GM18870 (cell line): ENCODE data around the gene CLMN.

ENCODE experiments used
- ATAC-seq: cut with Tn5 transposase; IDR thresholded peaks from one replicate; pipeline ENCODE4 v1.9.1; 2021; ENCODE audit warnings: moderate library complexity; ENCODE audit not compliant: unreplicated experiment

CLMN gene

DNA sequence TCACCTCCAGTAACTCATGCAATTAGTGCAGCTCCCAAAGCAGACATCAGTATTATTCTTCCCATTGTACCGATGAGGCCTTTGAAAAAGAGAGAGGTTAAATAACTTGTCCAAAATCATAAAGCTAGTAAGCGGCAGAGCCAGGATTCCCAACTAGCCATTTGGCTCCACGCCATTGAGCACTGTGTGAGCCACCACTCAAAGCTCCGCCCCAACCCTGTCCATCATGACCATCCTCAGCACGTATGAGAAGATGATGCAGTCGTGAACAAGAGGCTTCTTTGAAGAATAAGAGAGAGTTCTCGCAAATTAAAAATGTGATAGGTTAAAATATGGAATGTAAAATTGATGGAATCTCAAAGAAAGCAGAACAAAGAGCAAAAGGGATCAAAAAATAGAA is 14.6 kb downstream of the CLMN start:
- ATAC-seq = no peak

DNA sequence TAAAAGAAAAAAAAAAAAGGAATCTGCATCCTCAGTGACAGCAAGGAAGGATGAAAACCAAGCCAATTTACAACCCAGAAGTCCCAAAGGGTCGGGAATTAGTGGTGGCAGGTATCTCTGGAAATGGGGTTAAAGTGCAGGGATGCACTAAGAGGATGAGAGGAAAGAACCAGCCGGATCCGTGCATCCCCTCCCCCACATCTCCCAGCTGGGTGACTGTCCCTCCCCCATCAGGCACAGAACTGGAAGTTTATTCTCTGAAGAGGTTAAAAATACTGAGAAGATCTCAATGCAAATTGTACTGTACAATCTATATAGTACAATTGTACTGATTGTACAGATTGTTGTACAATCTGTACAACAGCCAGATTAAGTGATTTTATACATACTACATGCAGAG is 15.4 kb downstream of the CLMN start:
- ATAC-seq = no peak

DNA sequence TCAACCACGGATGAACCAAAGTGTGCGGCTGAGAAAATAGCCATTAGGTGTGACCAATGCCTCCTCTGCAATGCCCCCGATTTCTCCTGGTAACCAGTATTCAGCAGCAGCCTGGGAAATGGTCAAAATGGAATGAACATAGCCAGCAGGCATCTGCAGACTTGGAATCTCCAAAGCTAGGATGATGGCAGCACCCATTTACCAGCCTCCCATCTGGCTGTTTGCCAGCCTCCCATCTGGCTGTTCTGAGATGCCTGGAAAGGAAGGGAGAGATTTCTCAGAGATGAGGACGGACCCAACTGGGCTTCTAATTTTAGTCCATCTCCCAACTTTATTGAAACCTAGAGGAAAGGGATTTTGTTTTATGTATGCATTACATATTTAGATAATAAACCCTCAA is 16.2 kb downstream of the CLMN start:
- ATAC-seq = no peak

DNA sequence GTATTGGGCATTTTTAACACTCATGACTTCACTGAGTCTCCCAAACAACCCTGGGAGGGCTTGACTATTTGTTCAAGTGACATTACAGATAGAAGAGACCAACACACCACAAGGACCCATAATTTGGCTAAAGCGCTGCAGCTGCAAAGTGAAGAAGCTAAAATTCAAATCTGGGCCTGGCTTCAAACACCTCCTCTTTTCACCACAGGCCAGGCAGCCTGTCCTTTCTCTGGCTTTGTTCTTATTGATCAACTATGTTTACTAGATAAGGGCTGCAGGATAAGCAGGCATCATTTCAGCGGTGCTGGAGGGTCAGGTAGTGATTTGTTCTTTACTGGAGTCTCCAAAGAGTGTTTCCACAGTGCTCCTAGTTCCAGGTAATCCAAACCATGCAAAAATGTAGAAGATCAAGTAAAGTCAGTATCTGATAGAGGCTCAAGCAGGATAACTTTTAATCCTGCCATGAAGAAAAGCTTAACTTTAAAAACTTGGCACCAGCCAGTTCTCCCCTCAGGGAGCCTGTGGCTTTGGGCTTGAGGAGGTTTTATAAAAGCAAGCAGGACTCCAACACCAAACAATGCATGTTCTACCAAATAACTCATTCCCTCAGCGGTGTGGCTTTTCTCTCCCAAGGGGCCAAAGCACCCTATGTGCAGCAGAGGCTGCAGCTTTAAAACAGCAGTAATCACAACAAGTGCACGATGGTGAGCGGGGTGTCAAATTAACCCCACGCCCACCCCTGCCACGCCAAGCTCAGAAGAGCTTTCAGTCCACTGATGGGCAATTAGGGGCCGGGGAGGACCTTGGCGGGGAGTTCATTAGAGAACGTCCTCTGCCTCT is 16.8 kb downstream of the CLMN start:
- no peak for ATAC-seq

DNA sequence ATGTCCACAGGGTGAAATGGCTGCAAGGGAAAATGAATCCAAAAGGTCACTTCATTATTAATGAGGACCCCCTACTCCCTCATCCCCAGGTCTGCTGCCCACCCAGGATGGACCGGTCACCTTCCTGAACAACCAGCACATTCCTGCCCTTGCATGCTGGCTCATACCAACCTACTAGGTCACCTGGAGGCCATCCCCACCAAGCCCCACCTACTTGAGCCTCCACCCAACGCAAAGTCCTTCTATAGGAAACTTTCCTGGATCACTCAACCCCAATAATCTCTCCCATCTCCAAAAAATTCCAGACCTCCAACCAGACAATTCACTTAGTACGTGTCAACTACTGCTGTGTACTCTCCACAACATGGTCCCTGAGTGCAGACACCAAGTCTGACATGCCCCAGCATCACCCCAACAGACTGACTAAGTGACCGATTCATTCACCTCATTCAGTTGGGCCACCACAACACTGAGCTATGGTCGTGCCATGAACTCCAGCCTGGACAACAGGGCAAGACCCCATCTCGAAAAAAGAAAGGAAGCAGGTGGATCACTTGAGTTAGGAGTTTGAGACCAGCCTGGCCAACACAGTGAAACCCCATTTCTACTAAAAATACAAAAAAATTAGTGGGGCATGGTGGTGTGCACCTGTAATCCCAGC is 18.1 kb downstream of the CLMN start:
- no peak for ATAC-seq

DNA sequence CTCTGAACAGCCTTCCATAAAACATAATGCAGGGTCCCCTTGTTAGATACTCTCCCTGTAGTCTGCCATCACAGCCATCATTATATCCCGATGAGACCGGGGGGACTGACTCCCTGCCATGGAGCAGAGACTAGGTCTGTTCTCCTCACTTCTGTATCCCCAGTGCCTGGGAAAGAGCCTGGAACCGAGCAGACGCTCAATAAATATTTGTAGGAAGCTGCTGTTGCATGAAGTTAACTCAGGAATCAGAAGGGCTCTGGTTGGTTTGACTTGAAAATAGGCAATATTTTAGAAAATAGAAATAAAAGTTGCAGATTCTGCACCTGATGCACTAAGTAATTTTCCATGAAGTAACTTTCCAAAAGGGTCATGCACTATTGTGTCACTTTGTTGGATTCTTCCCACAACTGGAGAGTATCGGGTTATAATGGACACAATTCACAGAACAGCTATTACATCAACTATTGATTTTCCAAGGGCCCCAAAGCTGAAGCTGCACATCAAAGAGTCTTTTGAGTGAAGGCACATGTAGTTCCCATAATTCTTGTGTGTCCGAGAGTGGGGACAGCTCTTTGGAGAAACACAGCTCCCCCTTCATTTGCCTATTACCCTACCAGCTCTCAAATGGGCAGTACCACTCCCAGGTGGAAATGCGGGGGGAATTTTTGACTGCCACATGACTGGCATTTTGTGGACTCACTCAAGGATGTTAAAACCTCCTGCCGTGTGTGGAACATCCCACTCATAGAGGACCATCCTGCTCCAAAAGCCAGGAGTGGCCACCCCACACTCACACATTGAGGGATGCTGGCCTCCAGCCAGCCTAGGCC is 18.8 kb downstream of the CLMN start:
- ATAC-seq = no peak

DNA sequence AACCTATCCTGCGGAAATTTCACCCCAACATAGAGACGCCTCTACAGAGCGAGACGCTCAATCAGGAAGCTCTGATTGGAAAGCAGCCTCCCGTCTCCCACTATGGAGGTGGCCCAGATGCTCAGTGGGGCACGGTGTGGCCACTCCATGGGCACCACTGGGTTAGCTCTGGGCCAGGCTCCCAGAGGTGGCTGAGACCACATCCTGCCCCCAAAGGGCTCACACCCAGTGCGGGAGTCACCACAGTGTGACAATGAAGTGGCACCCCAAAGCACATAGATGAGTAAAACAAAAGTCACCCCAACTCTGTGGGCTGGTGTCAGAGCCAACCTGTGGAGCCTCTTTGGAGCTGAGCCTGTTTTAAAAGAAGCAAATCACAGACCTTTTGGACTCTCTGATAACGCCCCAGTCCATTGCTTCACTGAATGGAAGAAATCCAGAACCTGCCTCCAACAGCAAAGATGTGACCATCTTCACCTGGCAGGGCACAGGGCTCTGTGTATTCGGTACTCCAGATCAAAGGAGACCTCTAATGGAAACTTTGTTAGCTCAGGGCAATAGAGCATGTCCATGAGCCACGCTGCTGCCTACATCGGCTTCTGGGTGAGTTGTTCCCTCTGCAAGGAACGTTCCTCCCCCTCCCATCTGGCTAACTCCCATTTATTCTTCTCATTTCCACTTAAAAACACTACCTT is 19.6 kb downstream of the CLMN start:
- no peak for ATAC-seq

DNA sequence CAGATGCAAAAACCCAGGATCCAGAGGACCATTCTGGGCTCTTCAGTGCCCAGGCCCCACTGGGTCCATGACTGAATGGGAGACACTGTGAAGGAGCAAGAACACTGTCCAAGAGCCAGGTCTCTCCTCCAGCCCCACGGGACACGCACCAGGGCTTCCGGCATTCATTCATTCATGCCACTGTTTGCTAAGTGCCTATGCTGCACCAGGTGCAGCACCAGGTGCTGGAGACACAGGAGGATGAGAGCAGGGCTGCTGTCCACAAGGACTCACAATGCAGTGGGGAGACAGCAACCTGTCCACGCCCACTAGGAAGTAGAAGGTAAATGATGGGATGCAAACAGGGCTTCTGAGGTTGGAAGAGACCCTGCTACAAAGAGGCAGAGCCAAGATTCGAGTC is 20.4 kb downstream of the CLMN start:
- ATAC-seq = no peak

DNA sequence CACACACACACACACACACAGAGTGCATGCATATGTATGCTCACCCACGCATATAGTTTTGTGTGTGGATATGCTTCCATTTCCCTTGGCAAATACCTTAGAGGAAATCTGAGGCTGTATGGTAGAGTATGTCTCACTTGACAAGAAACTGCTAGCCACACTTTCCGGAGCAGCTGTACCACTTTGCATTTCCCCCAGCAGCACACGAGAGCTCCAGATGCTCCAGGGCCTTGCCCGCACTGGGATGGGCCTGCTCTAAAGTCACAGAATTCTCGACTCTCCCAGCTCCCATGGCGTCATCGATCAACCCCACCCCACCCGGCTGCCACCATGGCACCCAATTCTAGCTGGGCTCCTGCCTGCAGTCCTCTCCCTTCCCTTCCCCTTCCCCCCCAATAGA is 21.9 kb downstream of the CLMN start:
- no peak for ATAC-seq

DNA sequence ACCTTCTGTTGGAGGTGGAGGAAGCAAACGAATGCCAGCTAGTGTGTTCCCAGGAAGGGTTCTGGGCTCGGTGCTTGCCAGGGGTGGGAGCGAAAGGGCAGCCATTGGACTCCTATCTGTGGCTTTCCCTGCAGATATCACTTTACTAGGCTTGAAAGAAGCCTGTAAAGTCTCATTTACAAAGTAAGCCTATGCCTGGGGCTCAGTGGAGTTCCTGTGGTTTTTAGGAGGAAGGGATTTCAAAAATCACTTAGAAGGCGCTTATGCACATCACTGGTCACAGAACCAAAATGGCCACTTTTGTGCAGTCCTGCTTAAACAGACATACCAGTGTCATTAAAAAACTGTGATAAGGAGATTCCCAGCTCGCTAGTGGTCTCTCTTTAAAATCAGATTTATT is 22.7 kb downstream of the CLMN start:
- ATAC-seq = no peak

DNA sequence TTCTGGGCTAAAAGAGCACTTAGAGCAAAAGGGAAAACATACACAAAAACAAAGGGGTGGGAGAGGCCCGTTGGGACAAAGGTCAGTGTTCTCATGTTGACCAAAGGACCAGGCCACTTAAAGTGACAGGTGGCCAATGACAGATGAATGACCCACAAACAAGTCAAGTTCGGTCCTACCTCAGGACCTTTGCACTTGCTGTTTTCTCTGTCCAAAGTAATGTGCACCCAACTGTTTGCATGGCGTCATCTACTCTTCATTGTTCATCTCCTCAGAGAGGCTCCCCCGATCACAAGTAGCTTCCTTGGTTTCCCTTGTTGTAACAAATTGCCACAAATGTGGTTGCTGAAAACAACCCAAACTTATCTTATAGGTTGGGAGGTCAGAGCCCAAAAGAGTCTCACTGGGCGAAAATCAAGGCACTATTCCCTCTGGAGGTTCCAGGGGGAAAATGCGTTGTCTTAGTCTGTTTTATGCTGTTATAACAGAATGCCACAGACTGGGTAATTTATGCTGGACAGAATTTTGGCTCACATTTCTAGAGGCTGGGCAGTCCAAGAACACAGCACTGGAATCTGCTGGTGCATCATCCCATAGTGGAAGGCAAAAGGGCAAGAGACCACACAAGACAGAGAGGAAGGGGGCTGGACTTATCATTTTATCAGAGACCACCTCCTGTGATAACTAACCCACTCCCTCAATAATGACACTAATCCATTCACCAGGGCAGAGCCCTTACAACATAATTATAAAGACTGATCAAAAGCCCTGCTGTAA is 23.9 kb downstream of the CLMN start:
- no peak for ATAC-seq

DNA sequence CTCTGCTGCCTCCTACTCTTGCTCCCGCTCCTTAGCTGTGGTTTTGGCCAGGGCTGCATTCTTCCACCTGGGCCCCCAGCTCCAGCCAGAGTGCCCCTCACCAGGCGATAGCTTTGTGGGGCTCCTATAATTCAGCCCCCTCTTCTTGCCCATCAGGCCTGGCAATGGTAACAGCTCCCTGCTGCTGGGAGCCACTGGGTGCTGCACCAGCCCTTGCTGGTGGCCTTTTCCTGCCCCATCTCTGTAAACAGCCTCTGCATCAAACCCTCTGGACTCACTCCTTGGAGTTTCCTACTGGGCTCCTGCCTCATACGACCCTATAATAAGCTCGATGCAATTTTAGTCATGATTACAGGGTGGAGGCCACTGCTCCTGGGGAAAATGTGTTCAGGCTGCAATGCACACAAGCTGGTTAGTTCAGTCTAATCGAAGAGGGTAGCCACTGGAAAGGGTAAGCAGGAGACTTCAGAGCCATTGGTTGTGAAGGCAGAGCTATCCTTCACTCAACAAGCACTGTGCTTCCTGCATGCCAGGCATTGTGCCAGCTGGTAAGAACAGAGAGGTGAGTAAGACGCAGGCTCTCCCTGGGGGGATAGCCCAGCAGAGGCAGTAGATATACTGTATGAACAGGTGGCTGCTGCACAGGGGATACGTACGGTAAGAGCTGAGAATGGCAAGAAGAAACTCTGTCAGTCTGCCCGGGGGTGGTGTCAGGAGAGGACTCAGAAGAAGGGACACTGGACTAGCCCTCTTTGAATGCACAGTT is 24.7 kb downstream of the CLMN start:
- no peak for ATAC-seq

DNA sequence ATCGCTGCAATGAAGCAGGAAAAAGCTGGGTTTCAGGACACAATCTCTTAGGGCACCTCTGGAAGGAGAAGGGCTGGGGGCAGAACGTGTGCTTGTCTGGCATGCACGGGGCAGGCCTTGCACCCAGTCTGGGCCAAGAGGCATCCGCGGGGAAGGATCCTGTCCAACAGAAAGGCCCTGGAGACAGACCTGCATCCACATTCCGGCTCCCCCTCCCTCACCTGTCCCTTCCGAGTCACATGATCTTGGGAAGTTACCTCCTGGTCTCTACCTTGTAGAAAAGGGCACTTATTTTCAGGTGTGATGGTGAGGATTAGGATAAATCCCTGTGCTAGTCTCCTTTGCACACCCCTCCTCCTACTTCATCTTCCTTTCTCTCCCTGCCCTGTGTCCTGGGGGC is 25.4 kb downstream of the CLMN start:
- ATAC-seq = no peak

DNA sequence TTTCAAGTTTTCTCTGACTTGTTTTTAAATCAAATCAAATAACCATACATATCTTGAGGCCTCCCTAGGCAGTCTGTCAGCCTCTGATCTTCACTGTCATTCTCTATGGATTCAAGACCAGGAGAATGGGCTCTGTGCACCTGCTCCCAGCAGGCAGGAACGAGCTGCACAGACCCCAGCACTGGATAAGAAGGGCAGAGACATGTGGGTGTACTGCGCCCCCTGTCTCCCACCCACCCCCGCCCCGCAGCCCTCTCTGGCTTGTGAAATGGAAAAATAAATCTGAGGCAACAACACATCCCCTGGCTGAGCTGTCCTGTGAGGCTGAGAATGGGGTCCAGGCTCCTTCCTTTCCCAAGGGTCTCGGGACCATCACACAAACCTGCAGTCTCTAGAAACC is 26.3 kb downstream of the CLMN start:
- no peak for ATAC-seq

DNA sequence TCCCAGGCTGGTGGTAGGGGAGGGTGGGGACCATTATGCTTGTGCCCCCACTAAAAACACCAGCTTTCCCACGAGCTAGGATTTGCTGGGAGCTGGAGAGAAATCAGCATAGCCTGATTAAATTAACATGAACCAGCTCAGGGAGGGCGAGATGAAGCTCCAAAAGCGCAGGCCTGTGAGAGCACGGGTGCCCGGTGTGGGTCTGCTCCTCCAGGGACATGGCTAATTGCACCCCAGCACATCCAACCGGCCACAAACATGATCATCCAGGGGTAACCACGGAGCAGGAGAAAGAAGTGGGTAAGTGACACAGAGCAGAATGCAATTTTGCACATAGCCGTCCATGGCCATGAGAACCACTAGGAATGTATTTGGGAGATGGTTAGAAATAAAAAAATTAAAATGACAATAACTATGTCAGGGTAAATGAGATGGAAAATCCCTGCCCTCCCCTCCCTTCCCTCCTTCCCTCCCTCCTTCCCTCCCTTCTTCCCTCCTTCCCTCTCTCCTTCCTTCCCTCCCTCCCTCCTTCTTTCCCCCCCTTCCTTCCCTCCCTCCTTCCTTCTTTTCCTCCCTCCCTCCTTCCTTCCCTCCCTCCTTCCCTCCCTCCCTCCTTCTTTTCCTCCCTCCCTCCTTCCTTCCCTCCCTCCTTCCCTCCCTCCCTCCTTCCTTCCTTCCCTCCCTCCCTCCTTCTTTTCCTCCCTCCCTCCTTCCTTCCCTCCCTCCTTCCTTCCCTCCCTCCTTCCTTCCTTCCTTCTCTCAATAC is 26.9 kb downstream of the CLMN start:
- ATAC-seq = no peak

DNA sequence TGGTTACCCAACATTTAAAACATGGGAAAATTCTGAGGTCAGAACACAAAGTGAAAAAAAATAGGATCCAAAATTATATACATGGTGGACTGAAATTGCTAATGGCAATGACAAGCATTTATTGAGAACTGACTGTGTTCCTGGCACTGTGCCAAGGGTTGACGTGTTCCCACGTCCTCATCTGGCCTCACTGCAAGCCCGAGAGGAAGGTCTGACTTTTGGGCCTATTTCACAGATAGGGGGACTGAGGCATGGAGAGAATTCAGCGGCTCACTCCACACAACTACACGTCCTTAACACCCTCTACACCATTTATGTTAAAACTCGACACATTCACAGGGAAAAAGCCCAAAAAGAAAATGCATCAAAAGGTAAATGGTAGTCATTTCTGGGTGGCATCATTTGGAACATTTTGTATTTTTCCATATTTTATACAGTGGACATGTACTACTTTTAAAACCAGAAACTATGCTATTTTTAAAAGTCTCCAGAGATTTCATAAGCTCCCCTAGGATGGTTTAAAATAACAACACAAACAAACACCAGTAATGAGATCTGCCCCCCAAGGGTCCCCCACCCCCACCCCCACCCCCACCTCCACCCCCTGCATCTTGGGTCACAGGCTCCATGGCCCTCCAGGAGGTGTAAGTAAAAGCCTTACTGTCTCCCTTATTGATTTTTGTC is 27.7 kb downstream of the CLMN start:
- ATAC-seq = no peak

DNA sequence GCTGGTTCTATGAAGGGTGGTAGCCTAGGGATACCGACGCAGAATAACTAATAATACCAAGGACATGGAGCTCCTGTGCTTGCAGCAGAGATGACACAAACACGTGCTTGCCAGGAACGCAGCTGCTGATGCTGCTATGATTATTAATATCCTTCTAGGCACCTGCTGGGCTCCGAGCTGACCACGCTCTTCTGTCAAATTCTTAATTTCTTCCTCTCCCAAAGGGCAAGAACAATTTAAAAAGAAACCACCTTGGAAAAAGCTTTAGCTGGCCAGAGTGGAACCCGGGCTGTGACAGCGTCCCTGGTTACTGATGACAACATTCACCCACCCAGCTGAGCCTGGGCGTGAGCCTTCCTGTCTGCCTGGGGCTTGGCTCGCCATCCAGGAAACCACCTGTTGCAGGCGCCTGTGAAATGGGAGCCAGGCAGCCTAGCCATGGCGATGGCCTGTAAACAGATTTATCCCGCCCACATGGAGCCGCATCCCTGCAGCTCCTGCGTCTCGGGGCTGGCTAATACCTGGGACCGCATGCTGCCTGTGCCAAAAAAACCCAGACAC is 28.8 kb downstream of the CLMN start:
- ATAC-seq = no peak

DNA sequence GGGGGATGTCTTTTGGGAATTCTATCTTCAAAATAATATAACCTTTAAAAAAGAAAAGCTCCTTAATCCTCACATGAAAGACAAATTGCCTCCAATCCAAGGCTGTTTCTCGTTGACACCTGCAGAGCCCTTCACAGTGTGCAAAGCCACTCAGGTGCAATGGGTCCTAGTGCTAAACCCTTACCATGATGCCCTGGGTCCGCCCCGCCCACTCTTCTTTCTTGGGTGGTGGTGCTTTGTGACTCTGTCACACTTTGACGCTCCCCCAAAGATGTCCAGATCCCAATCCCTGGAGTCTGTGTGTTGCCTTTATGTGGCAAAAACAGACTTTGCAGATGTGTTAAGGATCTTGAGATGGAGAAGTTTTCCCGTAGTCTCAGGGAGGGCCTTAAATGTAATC is 29.7 kb downstream of the CLMN start:
- ATAC-seq = no peak
